Measurements from ENCODE around the gene GBX1. TPM values are rescaled to one million over a fixed set of nuclear protein-coding genes. Genes with fewer than 3 reads are reported as not detected.

GBX1 gene
- total RNA-seq, 1 donor from 2014 or later = 1.5 TPM

- no peak for DNase-seq
- no peak for ATAC-seq
These were observed 62.9 kb downstream of the GBX1 start for GRCh38 chr7:151104411-151105235.

GRCh38 chr7:151103973-151104372 lies 63.5 kb downstream of the GBX1 start:
- DNase-seq (no peak), ATAC-seq (no peak)
- intact Hi-C loops (cut with micrococcal nuclease) = no loop called here

More at GRCh38 chr7:151104411-151105235, 62.9 kb downstream of the GBX1 start:
- intact Hi-C loops (cut with micrococcal nuclease) = no loop called here

- ATAC-seq (no peak), DNase-seq (no peak)
- intact Hi-C loops (cut with micrococcal nuclease) = no loop called here
These were observed 64.5 kb downstream of the GBX1 start for GRCh38 chr7:151102991-151103390.

GRCh38 chr7:151101621-151102396 lies 65.7 kb downstream of the GBX1 start:
- peak; percentile 23 for ATAC-seq
- DNase-seq = no peak
- intact Hi-C loops (cut with micrococcal nuclease) = no loop called here

- DNase-seq (no peak), ATAC-seq (no peak)
- intact Hi-C loops (cut with micrococcal nuclease) = no loop called here
These were observed 66.6 kb downstream of the GBX1 start for GRCh38 chr7:151100921-151101320.

- peak; percentile 43 for ATAC-seq
- peak; percentile 26 for DNase-seq
- intact Hi-C loops (cut with micrococcal nuclease) = no loop called here
These were observed 67.8 kb downstream of the GBX1 start for GRCh38 chr7:151099486-151100211.

Other genes with a start within 250 kb of the GBX1 start
- 107 TPM for gene KCNH2, start 189.4 kb downstream of the GBX1 start, total RNA-seq
- 10.9 TPM for gene NOS3, start 176.7 kb downstream of the GBX1 start, total RNA-seq
- not detected for gene ATG9B, start 143.2 kb downstream of the GBX1 start, total RNA-seq
- gene ABCB8, start 139.2 kb downstream of the GBX1 start, total RNA-seq = 29.7 TPM
- gene ASIC3, start 119.2 kb downstream of the GBX1 start, total RNA-seq = 8.6 TPM
- gene CDK5, start 109.8 kb downstream of the GBX1 start, total RNA-seq = 8.1 TPM
- 64.1 TPM for gene SLC4A2, start 108.1 kb downstream of the GBX1 start, total RNA-seq
- gene FASTK, start 86.9 kb downstream of the GBX1 start, total RNA-seq = 79.4 TPM
- gene TMUB1, start 84.2 kb downstream of the GBX1 start, total RNA-seq = 38.7 TPM
- gene AGAP3, start 81.2 kb downstream of the GBX1 start, total RNA-seq = 69.7 TPM
- gene ASB10, start 19.6 kb upstream of the GBX1 start, total RNA-seq = 46.1 TPM
- gene H2BK1, start 42.8 kb upstream of the GBX1 start, total RNA-seq = not detected
- gene ABCF2, start 59.5 kb upstream of the GBX1 start, total RNA-seq = 27.6 TPM
- gene CHPF2, start 64.8 kb upstream of the GBX1 start, total RNA-seq = 12.1 TPM
- gene SMARCD3, start 81.0 kb upstream of the GBX1 start, total RNA-seq = 132 TPM
- gene NUB1, start 174.1 kb upstream of the GBX1 start, total RNA-seq = 36.5 TPM
- 0.37 TPM for gene WDR86, start 242.3 kb upstream of the GBX1 start, total RNA-seq